ENCODE data around the gene PPP2R5C. TPM values are rescaled to one million over a fixed set of nuclear protein-coding genes. Genes with fewer than 3 reads are reported as not detected.

The PPP2R5C gene
- total RNA-seq, 4 donors from 2014 or later = 73.7 to 90.5 (median 87.6) TPM

DNA sequence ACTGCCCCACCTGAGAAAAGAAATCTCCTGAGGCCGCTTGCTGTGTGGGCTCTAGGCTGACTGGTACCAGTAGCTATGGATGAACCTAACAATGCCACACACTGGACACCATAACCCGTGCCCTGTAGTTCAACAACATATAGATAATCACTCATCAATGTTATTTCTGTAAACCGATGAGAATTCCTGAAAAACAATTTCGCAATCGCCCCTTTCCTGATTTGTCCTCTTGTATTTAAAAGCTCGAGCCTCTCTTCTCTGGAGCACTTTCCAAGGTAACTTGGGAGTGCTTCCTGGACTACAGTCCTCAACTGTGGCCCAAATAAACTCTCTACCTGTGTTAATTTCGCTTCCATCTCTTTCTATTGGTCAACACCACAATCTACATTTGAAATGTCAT lies 26.1 kb upstream of the PPP2R5C start:
- DNase-seq (ENCODE audit: low spot score) (no peak), ATAC-seq (ENCODE audit: low FRiP score) (no peak)
- TF ChIP-seq, protein P1, sequence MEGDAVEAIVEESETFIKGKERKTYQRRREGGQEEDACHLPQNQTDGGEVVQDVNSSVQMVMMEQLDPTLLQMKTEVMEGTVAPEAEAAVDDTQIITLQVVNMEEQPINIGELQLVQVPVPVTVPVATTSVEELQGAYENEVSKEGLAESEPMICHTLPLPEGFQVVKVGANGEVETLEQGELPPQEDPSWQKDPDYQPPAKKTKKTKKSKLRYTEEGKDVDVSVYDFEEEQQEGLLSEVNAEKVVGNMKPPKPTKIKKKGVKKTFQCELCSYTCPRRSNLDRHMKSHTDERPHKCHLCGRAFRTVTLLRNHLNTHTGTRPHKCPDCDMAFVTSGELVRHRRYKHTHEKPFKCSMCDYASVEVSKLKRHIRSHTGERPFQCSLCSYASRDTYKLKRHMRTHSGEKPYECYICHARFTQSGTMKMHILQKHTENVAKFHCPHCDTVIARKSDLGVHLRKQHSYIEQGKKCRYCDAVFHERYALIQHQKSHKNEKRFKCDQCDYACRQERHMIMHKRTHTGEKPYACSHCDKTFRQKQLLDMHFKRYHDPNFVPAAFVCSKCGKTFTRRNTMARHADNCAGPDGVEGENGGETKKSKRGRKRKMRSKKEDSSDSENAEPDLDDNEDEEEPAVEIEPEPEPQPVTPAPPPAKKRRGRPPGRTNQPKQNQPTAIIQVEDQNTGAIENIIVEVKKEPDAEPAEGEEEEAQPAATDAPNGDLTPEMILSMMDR (IDR thresholded peaks at IDR 0.05) = no peak

DNA sequence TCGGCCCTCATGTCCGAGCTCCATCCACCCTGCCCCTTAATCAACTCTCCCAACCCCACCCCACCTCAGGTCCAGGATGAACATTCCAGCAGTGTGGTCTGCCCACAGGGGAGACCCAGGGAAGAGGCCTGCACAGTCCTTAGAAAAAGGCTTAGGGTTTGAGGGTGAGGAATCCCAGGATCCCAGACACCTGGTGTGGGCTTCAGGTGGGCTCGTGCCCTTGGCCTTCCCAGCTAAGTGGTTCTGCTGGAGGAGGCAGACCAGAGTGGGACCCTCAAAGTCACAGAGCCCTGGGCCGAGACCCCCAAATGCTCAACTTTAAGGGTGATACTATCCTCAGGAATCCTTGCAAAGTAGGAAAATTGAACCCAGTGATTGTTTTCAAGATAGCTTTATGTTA lies 25.4 kb upstream of the PPP2R5C start:
- TF ChIP-seq, protein P1 (IDR thresholded peaks at IDR 0.05) = no peak
- ATAC-seq (ENCODE audit: low FRiP score) (no peak), DNase-seq (ENCODE audit: low spot score) (no peak)

- TF ChIP-seq, protein P1 (IDR thresholded peaks at IDR 0.05) = no peak
- DNase-seq (ENCODE audit: low spot score) (no peak), ATAC-seq (ENCODE audit: low FRiP score) (no peak)
Observed at GRCh38 chr14:101736585-101736984, 24.9 kb upstream of the PPP2R5C start.

DNA sequence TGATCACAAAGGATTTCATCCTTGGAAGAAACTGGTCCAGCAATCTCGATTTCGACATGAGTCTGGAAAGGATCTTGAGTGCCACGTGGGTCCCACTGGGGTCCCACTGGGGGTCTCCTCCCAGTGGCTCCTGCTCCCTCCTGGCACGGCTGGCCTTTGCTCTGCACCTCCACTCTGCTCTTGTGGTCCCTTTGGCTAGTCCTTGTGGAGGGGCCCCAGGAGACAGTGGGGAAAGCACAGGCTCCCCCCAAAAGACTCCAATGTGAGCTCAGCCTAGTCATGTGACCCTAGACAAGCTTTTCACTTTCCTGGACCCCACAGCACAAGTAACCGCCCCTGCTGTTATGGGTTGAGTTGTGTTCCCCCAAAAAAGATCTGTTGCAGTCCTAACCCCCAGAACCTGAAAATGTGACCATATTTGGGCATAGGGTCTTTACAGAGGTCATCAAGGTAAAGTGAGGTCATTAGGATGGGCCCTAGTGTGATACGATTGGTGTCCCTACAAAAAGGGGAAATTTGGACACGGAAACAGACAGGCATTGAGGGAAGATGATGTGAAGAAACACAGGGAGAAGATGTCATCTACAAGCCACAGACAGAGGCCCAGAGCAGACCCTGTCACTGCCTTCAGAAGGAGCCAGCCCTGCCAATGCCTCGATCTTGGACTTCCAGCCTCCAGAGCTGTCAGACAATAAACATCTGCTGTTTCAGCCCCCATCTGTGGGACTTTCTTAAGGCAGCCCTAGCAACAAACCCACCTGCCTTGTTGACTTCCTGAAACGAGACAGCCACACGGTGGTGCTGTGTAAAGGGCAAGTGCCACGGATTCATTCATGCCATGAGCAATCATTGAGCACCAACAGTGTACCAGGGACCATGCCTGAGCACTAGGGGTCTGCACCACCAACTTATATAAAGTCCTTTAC lies 23.8 kb upstream of the PPP2R5C start:
- DNase-seq (ENCODE audit: low spot score) (no peak), ATAC-seq (ENCODE audit: low FRiP score) (no peak)
- TF ChIP-seq, protein P1 (IDR thresholded peaks at IDR 0.05) = no peak

DNA sequence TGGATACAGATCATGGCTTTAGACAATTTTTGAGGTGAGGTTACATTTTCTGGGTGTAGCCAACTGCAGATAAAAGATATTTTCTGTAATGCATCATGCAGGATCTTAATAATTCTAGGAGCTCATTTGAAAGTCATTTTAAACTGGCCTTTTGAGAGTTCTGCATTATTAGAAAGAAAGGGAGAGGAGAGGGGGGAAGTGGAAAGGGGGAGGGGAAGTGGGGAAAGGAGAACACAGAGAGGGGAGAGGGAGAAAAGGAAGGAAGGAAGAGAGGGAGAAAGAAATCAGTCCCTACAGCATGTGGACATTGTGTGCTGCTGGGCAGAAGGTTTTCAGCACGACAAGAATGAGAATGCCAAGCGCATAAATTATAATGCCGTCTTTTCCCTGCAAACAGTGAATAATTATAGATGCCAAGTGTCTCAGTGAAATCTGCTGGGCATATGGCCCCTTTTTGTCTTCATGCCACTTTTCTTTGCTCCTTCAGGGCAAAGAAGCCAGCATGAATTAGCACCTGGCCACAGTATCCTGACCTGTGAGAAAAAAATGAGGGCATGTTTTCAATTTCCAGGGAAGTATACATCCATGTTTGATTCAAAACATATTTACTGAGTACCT lies 22.7 kb upstream of the PPP2R5C start:
- no peak for DNase-seq (ENCODE audit: low spot score)
- ATAC-seq (ENCODE audit: low FRiP score) = no peak

DNA sequence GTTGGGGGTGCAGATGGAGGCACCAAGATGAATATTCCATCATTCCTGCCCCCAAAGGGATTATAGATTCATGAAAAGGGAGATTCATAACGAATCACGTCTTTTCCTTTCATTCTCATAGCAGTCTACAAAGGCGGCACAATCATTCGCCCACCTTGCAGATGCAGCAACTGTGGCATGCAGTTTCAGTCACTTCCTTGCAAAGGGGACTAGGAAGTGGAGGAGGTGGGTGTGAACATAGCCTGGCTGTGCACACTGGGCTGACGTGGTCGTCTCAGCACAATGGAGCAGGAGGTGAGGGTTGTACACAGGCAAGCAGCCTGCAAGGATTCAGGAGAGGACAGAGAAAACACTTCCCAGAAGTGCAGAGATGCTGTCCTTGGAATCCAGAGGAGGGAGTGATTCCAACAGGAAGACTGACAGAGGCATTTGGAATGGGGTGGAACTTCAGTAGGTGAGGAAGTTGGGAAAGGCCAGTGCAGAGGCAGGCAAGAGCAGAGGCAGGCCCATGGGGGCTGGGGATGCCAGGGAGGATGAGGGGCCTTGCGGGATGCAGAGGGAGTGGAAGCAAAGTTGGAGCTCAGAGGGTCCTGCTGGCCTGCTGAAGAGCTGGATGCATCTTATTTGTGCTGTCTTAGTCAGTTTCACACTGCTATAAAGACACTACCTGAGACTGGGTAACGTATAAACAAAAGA lies 21.9 kb upstream of the PPP2R5C start:
- TF ChIP-seq, protein P1 (IDR thresholded peaks at IDR 0.05) = no peak
- DNase-seq (ENCODE audit: low spot score) (no peak), ATAC-seq (ENCODE audit: low FRiP score) (no peak)

More for the DNA sequence above, 22.7 kb upstream of the PPP2R5C start:
- TF ChIP-seq, protein P1 (IDR thresholded peaks at IDR 0.05) = no peak

Data from omental fat pad (tissue), 4 donors.